Measurements from ENCODE around the gene MRPL1.
A peak's percentile ranks its signal among the peaks of the same experiment; 100 is the strongest.

GRCh38 chr4:77819404-77819842 is 43.2 kb upstream of the MRPL1 start:
- TF ChIP-seq CTCF (IDR thresholded peaks at IDR 0.05) (no peak), POLR2AphosphoS5 (IDR thresholded peaks at IDR 0.05) (no peak), POLR2A (IDR thresholded peaks at IDR 0.05) (peak in 1 of 2 donors; percentile 27), EP300 (IDR thresholded peaks at IDR 0.05) (no peak)

Measured in gastroesophageal sphincter (tissue), 3 donors.